B cell (primary cell): ENCODE data around the gene BCL2L15. TPM values are rescaled to one million over a fixed set of nuclear protein-coding genes. Genes with fewer than 3 reads are reported as not detected.

Experiments used
- ATAC-seq: fragments of 200-7000 bp; cut with Tn5 transposase; one replicate; pipeline ENCODE4 v1.10.0; 2021; ENCODE audit warnings: low read depth, mild to moderate bottlenecking, moderate number of reproducible peaks, moderate library complexity
- CTCF ChIA-PET: fragments of 350-600 bp; sonication (Branson Sonifier 250); formaldehyde crosslinking; loops from one replicate; lab custom pipeline; 2021; ENCODE audit warnings: antibody characterized with exemption, inconsistent platforms; lab: Charles Lee
- POLR2A ChIA-PET: fragments of 350-600 bp; sonication (Branson Sonifier 250); formaldehyde crosslinking; loops from one replicate; lab custom pipeline; 2021; ENCODE audit warnings: antibody characterized with exemption; lab: Charles Lee
- DNase-seq: peaks from one replicate; pipeline ENCODE4 v3.0.0; 2013
- H2AFZ ChIP-seq: 2 replicates; pipeline ENCODE4 v1.6.1; 2012; ENCODE audit warnings: mild to moderate bottlenecking, low read depth, low read length; ENCODE audit not compliant: insufficient read depth, poor library complexity, severe bottlenecking
- H3K27ac ChIP-seq, 2 donors: 1 replicate in 1 of 2; 2 replicates in 1 of 2; pipeline ENCODE4 v1.5.1; 2012 to 2013; ENCODE audit warnings: low read length in 2 of 2, mild to moderate bottlenecking in 2 of 2, moderate library complexity in 1 of 2
- H3K27me3 ChIP-seq, 4 experiments: fragments of 200-600 bp in 1 of 4; sonication (generic) in 1 of 4; replicated peaks in 1 of 4; 1 replicate in 2 of 4; 2 replicates in 2 of 4; pipeline versions ENCODE4 v1.6.1 to v1.7.0; 2013 to 2016; ENCODE audit warnings: low read length in 3 of 4, mild to moderate bottlenecking in 2 of 4, mixed read lengths in 1 of 4, moderate library complexity in 1 of 4; ENCODE audit not compliant: insufficient read depth in 4 of 4, control insufficient read depth in 3 of 4; ENCODE audit errors: control extremely low read depth in 1 of 4
- H3K36me3 ChIP-seq, 2 experiments: replicated peaks in 1 of 2; 1 replicate in 1 of 2; 2 replicates in 1 of 2; pipeline versions ENCODE4 v1.6.1 to v1.7.1; 2013; ENCODE audit warnings: low read length in 1 of 2; ENCODE audit not compliant: insufficient read depth in 2 of 2, control insufficient read depth in 1 of 2; ENCODE audit errors: control extremely low read depth in 1 of 2, extremely low read depth in 1 of 2
- H3K4me1 ChIP-seq, 2 donors: fragments of 200-600 bp in 1 of 2; sonication (generic) in 1 of 2; 1 replicate in 1 of 2; 2 replicates in 1 of 2; pipeline versions ENCODE4 v1.5.1 to v1.6.1; 2013 to 2017; ENCODE audit warnings: low read length in 2 of 2; ENCODE audit not compliant: control insufficient read depth in 2 of 2, insufficient read depth in 2 of 2
- H3K4me2 ChIP-seq: replicated peaks from 2 replicates; pipeline ENCODE3; 2012; ENCODE audit warnings: mild to moderate bottlenecking, low read depth, low read length; ENCODE audit not compliant: poor library complexity, severe bottlenecking
- H3K4me3 ChIP-seq, 5 experiments: fragments of 200-600 bp in 1 of 5; sonication (generic) in 1 of 5; 1 replicate in 3 of 5; 2 replicates in 2 of 5; pipeline versions ENCODE4 v1.5.1 to v1.7.0; 2011 to 2016; ENCODE audit warnings: low read length in 4 of 5, mild to moderate bottlenecking in 4 of 5, low read depth in 2 of 5, control low read depth in 1 of 5, moderate library complexity in 1 of 5; ENCODE audit not compliant: insufficient read depth in 1 of 5; ENCODE audit errors: control extremely low read depth in 1 of 5, extremely low read depth in 1 of 5
- H3K79me2 ChIP-seq: fragments of 200-600 bp; sonication (generic); one replicate; pipeline ENCODE4 v1.6.0; 2016; ENCODE audit warnings: low read length; ENCODE audit not compliant: control insufficient read depth, insufficient read depth
- H3K9ac ChIP-seq: fragments of 200-600 bp; sonication (generic); 2 replicates; pipeline ENCODE4 v1.6.1; 2017; ENCODE audit warnings: mild to moderate bottlenecking, low read length, moderate library complexity
- H3K9me3 ChIP-seq, 3 donors: one replicate each; pipeline versions ENCODE4 v1.6.1 to v1.7.1; 2013; ENCODE audit warnings: low read length in 2 of 3; ENCODE audit not compliant: control insufficient read depth in 2 of 3, insufficient read depth in 1 of 3; ENCODE audit errors: control extremely low read depth in 1 of 3
- H4K20me1 ChIP-seq: 2 replicates; pipeline ENCODE4 v1.6.0; 2012; ENCODE audit warnings: mild to moderate bottlenecking, low read length; ENCODE audit not compliant: insufficient read depth, control insufficient read depth, poor library complexity, severe bottlenecking
- H3K27ac Mint-ChIP-seq: one replicate; pipeline ENCODE4 v1.8.0; 2021; ENCODE audit warnings: mixed read lengths
- H3K27me3 Mint-ChIP-seq: one replicate; pipeline ENCODE4 v1.8.0; 2021; ENCODE audit warnings: mixed read lengths
- H3K4me1 Mint-ChIP-seq: one replicate; pipeline ENCODE4 v1.8.0; 2021; ENCODE audit warnings: mixed read lengths
- H3K4me3 Mint-ChIP-seq: one replicate; pipeline ENCODE4 v1.8.0; 2021; ENCODE audit warnings: mixed read lengths
- H3K9me3 Mint-ChIP-seq: one replicate; pipeline ENCODE4 v1.8.0; 2022; ENCODE audit warnings: mixed read lengths; ENCODE audit not compliant: insufficient read depth
- EZH2 ChIP-seq: IDR thresholded peaks from 2 replicates; pipeline ENCODE4 v1.6.1; 2012; ENCODE audit warnings: borderline replicate concordance, low read depth, mild to moderate bottlenecking, moderate library complexity, low read length; ENCODE audit not compliant: insufficient read depth, poor library complexity, severe bottlenecking
- WGBS: methylation state at CpG from one replicate; pipeline ENCODE4 v1.1.5; 2013; ENCODE audit warnings: missing lambda C conversion rate; ENCODE audit not compliant: insufficient coverage; 5-methylcytosine and 5-hydroxymethylcytosine counted together
- intact Hi-C: fragments of 100-400 bp; cut with micrococcal nuclease; formaldehyde crosslinking; loops from one replicate; pipeline ENCODE4 v1.10.0; 2022
- polyA plus RNA-seq: library from polyadenylated mRNA; depleted of rRNA; stranded (reverse); fragments of >200 nt; gene quantifications from 2 replicates; pipeline ENCODE4 v1.2.3, GENCODE V29; 2012
- total RNA-seq, 2 donors: library from RNA; stranded (reverse); fragments of 120-200 nt in 1 of 2; gene quantifications; 1 replicate in 1 of 2; 2 replicates in 1 of 2; pipeline versions ENCODE4 v1.2.3 to v1.2.4, GENCODE V29; 2013 to 2022
- TF ChIP-seq, protein P1 (sequence below): fragments of 200-600 bp; IDR thresholded peaks from one replicate; pipeline ENCODE4 v1.8.0; 2022; ENCODE audit warnings: antibody characterized with exemption, mild to moderate bottlenecking

The BCL2L15 gene
- total and polyA plus RNA-seq, 2 donors (not counting 1 experiment from before 2014, with no cell fraction given) = 0.63 to 1.6 TPM

GRCh38 chr1:113895961-113896360 lies 8.6 kb upstream of the BCL2L15 start:
- intact Hi-C loops = no loop called here
- Histone ChIP-seq H3K9ac (no peak overlapping the region), H2AFZ (no peak overlapping the region), H3K27ac (no peak overlapping the region), H3K27me3 (no peaks in the 10 kb centered on the region), H3K4me2 (no peak overlapping the region), H3K9me3 (no peaks in the 10 kb centered on the region), H4K20me1 (no peaks in the 10 kb centered on the region), H3K4me1 (no peaks in the 10 kb centered on the region), H3K4me3 (no peak overlapping the region), H3K79me2 (peaks cover 3% of the 10 kb centered on the region), H3K36me3 (peaks cover 1 to 53% of the 10 kb centered on the region in 2 experiments)
- WGBS = 100% methylated on average over 2 of the region's 8 CpGs
- ChIA-PET POLR2A (no interaction called here), CTCF (interaction anchor here (1.0 kb wide), 1 partner anchor 60 kb away, joined by 8 read pairs; no protein-coding TSS in a partner anchor)
- ATAC-seq (no peak), DNase-seq (no peak)
- Mint-ChIP-seq H3K27me3 (no peaks in the 10 kb centered on the region), H3K27ac (no peak overlapping the region), H3K9me3 (no peaks in the 10 kb centered on the region), H3K4me1 (peaks cover 4% of the 10 kb centered on the region), H3K4me3 (no peak overlapping the region)
- no peak for TF ChIP-seq EZH2
- TF ChIP-seq, protein P1, sequence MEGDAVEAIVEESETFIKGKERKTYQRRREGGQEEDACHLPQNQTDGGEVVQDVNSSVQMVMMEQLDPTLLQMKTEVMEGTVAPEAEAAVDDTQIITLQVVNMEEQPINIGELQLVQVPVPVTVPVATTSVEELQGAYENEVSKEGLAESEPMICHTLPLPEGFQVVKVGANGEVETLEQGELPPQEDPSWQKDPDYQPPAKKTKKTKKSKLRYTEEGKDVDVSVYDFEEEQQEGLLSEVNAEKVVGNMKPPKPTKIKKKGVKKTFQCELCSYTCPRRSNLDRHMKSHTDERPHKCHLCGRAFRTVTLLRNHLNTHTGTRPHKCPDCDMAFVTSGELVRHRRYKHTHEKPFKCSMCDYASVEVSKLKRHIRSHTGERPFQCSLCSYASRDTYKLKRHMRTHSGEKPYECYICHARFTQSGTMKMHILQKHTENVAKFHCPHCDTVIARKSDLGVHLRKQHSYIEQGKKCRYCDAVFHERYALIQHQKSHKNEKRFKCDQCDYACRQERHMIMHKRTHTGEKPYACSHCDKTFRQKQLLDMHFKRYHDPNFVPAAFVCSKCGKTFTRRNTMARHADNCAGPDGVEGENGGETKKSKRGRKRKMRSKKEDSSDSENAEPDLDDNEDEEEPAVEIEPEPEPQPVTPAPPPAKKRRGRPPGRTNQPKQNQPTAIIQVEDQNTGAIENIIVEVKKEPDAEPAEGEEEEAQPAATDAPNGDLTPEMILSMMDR = no peak

DNA sequence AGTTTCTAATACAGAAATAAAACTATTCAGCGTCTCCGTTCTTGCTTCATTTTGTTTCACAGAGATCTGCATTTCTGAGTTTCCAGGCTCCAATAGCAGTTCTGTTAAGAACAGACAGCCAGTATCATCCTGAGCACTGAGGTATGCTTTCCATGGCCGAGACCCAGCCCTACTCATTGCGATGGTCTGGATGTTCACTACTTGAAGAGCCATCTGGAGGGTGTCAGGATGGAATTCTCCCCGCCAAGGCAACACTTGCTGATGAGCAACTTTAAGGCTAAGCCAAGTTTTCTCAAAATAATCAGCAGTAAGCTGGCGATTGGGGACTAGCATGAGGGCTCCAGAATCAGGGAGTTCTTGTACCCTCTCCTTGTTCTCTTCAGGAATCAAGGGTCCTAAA lies 7.7 kb upstream of the BCL2L15 start:
- no peaks in the 10 kb centered on the region for H3K9me3 Mint-ChIP-seq
- Histone ChIP-seq H3K27ac (no peak overlapping the region), H3K4me2 (no peak overlapping the region), H3K27me3 (no peaks in the 10 kb centered on the region), H3K79me2 (peaks cover 3% of the 10 kb centered on the region), H4K20me1 (no peaks in the 10 kb centered on the region), H3K4me1 (no peaks in the 10 kb centered on the region), H3K9me3 (no peaks in the 10 kb centered on the region), H3K4me3 (no peak overlapping the region), H3K9ac (no peak overlapping the region), H2AFZ (no peak overlapping the region), H3K36me3 (peaks cover 1 to 47% of the 10 kb centered on the region in 2 experiments)
- TF ChIP-seq, protein P1 = no peak
- no peak for TF ChIP-seq EZH2
- no peak overlapping the region for H3K4me3 Mint-ChIP-seq
- CTCF ChIA-PET = interaction anchor here (1.0 kb wide), 1 partner anchor 59 kb away, joined by 8 read pairs; no protein-coding TSS in a partner anchor
- POLR2A ChIA-PET = no interaction called here
- H3K27ac Mint-ChIP-seq = no peak overlapping the region
- intact Hi-C loops = no loop called here
- DNase-seq (no peak), ATAC-seq (no peak)
- peaks cover 4% of the 10 kb centered on the region for H3K4me1 Mint-ChIP-seq
- H3K27me3 Mint-ChIP-seq = no peaks in the 10 kb centered on the region
- WGBS = 100% methylated on average over 6 of the region's 6 CpGs
